Activated effector memory CD4-positive, alpha-beta T cell treated with anti-CD3 and anti-CD28 coated beads, Interleukin-2, amount 50 U/mL, for 16 hours (primary cell): Measurements from ENCODE around the gene PCDHB9.
"Not testable (repeated sequence)": the region's sequence is repeated elsewhere in the genome, so short reads cannot be mapped to it uniquely, and the experiment has no call there.

ENCODE experiments used
- DNase-seq: peaks from one replicate; pipeline ENCODE4 v3.0.0-alpha.2; 2020

PCDHB9 gene

GRCh38 chr5:141189131-141189530 lies 2.2 kb downstream of the PCDHB9 start:
- not testable (repeated sequence) for DNase-seq

GRCh38 chr5:141192110-141192725 lies 5.3 kb downstream of the PCDHB9 start, which contains the start of gene PCDHB10:
Gene PCDHB10 (plus strand): TSS chr5:141192353. CDS start chr5:141192553, 200 bp downstream.
- peak; percentile 72 for DNase-seq

- not testable (repeated sequence) for DNase-seq
Observed at GRCh38 chr5:141194332-141194731, 7.4 kb downstream of the PCDHB9 start.

DNA sequence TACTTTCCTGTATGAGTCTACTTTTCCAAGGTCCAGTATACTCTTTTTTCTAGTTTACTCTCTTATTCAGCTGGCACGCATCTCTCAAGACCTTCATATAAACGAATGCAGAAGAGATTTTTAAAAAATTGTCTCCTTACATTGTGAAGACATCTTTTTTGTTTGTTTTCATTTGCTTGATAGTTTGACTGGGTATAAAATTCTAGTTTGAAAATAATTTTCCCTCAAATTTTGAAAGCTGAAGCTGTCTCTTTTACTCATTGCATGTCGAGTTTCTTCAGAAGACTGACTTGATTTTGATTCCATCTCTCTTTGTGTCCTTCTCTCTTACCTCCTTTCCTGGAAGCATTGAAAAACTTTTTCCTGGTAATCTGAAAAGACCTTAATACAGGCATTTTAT lies 9.4 kb downstream of the PCDHB9 start:
- DNase-seq = no peak

DNA sequence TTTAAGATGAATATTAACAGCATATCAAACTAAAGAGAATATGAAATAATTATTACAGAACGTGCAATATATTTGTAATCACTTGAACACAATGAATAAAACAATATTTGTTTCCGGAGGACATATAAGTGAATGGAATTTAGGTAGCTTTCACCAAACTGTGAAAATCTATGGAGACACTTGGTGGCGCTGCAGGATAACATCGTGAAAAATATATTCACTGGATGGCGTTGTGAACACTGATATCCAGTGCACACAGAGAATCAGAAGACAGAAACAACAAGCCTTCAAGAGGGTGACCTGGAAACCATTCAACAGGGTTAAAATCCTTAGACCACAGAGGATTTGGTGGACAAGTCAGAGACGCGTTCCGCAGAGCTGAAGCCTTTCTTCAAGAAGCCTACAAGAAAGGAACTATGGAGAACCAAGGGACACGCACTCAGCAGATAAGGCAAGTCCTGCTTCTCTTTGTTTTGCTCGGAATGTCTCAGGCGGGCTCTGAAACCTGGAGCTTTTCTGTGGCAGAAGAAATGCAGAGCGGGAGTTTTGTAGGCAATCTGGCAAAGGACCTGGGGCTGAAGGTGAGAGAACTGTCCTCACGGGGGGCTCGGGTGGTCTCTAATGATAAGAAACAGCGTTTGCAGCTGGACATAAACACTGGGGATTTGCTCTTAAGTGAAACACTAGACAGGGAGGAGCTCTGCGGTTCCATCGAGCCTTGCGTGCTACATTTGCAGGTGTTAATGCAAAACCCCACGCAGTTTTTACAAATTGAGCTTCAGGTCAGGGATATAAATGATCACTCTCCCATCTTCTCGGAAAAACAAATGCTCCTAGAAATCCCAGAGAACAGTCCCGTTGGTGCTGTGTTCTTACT lies 12.6 kb downstream of the PCDHB9 start, which contains the start of gene PCDHB11:
TSS of gene PCDHB11 (plus strand) at position 269 of the 877 bp plus-strand sequence. CDS start at position 417, 148 bp downstream.
- no peak for DNase-seq

- not testable (repeated sequence) for DNase-seq
Observed at GRCh38 chr5:141201126-141201525, 14.2 kb downstream of the PCDHB9 start.

DNA sequence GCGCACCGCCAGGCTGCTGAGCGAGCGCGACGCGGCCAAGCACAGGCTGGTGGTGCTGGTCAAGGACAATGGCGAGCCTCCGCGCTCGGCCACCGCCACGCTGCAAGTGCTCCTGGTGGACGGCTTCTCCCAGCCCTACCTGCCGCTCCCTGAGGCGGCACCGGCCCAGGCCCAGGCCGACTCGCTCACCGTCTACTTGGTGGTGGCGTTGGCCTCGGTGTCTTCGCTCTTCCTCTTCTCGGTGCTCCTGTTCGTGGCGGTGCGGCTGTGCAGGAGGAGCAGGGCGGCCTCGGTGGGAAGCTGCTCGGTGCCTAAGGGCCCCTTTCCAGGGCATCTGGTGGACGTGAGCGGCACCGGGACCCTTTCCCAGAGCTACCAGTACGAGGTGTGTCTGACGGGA lies 14.7 kb downstream of the PCDHB9 start:
- not testable (repeated sequence) for DNase-seq

DNA sequence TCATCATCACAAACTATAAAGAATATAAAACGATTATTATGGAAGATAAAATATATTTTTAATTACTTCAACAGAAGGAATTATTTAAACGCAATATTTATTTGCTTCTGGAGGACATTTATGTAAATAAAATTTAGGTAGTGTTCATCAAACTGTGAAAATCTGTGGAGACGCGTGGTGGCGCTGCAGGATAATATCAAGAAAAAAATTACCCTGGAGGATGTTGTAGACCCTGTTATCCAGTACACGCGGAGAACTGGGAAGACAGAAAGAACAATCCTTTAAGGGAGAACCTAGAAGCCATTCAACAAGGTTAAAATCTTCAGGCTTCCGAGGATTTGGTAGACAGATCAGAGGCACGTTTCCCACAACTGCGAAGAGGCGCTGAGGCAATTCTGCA lies 21.5 kb downstream of the PCDHB9 start, which contains the start of gene PCDHB12:
TSS of gene PCDHB12 (plus strand) at position 242 of the 400 bp plus-strand sequence. CDS start 189 bp downstream, outside the sequence.
- no peak for DNase-seq

- DNase-seq = not testable (repeated sequence)
Observed at GRCh38 chr5:141210281-141210680, 23.3 kb downstream of the PCDHB9 start.

DNA sequence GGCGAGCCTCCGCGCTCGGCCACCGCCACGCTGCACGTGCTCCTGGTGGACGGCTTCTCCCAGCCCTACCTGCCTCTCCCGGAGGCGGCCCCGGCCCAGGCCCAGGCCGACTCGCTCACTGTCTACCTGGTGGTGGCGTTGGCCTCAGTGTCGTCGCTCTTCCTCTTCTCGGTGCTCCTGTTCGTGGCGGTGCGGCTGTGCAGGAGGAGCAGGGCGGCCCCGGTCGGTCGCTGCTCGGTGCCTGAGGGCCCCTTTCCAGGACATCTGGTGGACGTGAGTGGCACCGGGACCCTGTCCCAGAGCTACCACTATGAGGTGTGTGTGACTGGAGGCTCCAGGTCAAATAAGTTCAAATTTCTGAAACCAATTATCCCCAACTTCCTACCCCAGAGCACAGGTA lies 23.9 kb downstream of the PCDHB9 start:
- DNase-seq = not testable (repeated sequence)

GRCh38 chr5:141213656-141214339 lies 26.8 kb downstream of the PCDHB9 start, which contains the start of gene PCDHB13:
Gene PCDHB13 (plus strand): TSS chr5:141213919. CDS start chr5:141214124, 205 bp downstream.
- DNase-seq = peak; percentile 69

- DNase-seq = not testable (repeated sequence)
Observed at GRCh38 chr5:141214583-141214982, 27.6 kb downstream of the PCDHB9 start.

GRCh38 chr5:141215504-141215903 lies 28.5 kb downstream of the PCDHB9 start:
- not testable (repeated sequence) for DNase-seq

DNA sequence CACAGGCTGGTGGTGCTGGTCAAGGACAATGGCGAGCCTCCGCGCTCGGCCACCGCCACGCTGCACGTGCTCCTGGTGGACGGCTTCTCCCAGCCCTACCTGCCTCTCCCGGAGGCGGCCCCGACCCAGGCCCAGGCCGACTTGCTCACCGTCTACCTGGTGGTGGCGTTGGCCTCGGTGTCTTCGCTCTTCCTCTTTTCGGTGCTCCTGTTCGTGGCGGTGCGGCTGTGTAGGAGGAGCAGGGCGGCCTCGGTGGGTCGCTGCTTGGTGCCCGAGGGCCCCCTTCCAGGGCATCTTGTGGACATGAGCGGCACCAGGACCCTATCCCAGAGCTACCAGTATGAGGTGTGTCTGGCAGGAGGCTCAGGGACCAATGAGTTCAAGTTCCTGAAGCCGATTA lies 29.1 kb downstream of the PCDHB9 start:
- not testable (repeated sequence) for DNase-seq

DNA sequence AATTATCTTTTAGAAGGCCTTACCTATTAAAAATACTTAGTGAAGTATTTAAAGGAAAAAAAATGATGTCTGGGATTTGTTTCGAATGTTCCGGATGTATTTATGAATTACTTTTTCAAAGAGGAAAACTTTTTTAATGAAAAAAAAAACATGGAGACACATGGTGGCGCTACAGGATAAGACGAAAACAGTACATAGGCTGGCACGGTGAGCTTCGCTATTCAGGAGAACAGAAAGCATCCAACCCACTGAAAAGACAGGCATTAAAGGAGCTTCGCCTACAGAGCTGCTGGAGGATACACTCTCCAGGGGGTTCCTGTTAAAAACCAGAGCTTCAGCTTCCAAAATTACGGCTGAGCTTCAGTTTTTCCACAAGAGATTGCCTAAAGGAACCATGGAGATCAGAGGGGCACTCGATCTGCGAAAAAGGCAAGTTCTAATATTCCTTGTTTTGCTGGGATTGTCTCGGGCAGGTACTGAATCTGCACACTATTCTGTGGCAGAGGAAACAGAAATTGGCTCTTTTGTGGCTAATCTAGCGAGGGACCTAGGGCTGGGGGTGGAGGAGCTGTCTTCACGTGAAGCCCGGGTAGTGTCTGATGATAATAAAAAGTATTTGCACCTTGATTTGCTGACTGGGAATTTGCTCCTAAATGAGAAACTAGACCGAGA lies 36.3 kb downstream of the PCDHB9 start, which contains the start of gene PCDHB14:
TSS of gene PCDHB14 (plus strand) at position 232 of the 672 bp plus-strand sequence. CDS start at position 395, 163 bp downstream.
- no peak for DNase-seq

- not testable (repeated sequence) for DNase-seq
Observed at GRCh38 chr5:141224844-141225243, 37.9 kb downstream of the PCDHB9 start.

- DNase-seq = not testable (repeated sequence)
Observed at GRCh38 chr5:141225421-141225820, 38.5 kb downstream of the PCDHB9 start.

DNA sequence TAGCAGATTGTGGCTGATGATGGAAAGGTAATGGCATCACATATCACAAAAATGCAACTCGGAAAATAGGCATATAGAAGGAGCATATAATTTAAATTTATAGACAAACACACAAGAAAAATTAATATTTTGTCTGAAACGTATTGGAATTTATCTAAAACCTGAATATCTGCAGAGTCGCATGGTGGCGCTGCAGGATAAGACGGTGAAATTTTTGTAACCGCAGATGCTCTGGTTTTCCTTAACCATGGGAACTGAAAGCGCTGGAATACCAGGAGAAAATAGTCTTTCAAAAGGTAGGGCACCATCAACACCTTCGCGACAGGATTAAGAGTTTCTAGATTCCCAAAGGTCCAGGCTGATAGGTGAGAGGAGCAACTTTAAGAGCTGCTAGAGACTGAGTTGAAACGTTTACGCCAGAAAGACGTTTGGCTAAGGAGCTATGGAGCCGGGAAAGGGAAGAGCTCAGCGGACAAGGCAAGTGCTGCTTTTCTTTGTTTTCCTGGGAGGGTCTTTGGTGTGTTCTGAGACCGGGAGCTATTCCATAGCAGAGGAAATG lies 47.2 kb downstream of the PCDHB9 start:
- no peak for DNase-seq

GRCh38 chr5:141235922-141236321 lies 49.0 kb downstream of the PCDHB9 start:
- DNase-seq = not testable (repeated sequence)

DNA sequence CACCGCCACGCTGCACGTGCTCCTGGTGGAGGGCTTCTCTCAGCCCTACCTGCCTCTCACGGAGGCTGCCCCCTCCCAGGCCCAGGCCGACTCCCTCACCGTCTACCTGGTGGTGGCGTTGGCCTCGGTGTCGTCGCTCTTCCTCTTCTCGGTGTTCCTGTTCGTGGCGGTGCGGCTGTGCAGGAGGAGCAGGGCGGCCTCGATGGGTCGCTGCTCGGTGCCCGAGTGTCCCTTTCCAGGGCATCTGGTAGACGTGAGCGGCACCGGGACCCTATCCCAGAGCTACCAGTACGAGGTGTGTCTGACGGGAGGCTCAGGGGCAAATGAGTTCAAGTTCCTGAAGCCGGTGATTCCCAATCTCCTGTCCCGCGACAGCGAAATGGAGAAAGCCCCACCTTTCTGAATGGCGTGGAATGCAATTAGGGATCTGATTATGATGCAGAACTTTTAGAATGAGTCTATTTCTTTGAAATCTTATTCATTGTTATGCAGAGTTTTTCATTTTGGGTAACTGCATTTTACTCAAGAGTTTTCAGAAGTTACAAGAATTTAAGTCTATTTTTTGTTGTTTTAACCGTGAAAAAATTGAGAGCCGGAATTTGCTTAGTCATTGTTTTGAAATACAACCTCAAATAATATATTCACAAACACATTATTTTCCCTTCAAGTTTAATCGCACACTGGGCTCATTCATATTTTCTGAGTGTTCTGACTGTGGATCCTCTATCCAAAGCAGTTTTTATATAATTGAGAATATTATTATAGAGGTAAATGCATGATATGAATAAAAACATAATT lies 49.8 kb downstream of the PCDHB9 start:
- no peak for DNase-seq
